Esophagus squamous epithelium (tissue), 4 donors: ENCODE data around the gene RGL3.

Experiments
- CTCF ChIP-seq, 6 experiments: fragments of 450-650 bp in 4 of 6; fragments of 200-600 bp in 2 of 6; sonication (generic) in 2 of 6; IDR thresholded peaks; one replicate each; pipeline ENCODE4 v1.5.1; 2016 to 2019; ENCODE audit warnings: antibody characterized with exemption in 6 of 6, mild to moderate bottlenecking in 4 of 6, moderate library complexity in 4 of 6
- POLR2A ChIP-seq, 4 donors: fragments of 450-650 bp; IDR thresholded peaks; one replicate each; pipeline ENCODE4 v1.6.1; 2017; ENCODE audit warnings: antibody characterized with exemption in 4 of 4, mild to moderate bottlenecking in 4 of 4, moderate library complexity in 3 of 4

DNA sequence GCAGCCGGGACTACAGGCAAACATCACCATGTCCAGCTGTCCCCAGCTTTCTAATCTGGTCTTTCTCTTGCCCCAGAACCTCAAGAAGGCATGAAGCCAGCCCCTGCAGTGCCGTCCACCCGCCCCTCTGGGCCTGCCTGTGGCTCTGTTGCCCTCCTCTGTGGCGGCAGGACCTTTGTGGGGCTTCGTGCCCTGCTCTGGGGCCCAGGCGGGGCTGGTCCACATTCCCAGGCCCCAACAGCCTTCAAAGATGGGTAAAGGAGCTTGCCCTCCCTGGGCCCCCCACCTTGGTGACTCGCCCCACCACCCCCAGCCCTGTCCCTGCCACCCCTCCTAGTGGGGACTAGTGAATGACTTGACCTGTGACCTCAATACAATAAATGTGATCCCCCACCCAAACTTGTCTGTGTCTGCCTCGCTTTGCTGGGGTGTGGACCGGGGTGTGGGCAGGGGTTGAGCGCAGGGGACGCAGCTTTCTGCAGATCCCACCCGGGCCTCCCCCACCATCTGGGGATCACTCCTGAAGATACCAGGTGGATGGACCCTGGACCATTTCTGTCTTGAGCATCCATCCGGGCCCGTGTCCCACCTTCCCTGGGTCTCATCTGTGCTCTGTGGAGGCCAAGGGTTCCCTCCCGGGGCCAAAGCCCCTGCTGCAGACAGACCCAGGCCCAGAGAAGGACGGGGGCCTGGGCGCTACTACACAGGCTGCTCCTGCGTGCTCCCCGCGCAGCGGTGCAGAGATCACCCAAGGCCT lies 31.6 kb upstream of the RGL3 start:
- TF ChIP-seq CTCF (IDR thresholded peaks at IDR 0.05) (no peak), POLR2A (IDR thresholded peaks at IDR 0.05) (no peak)
